GM19351 (cell line): ENCODE measurements around the gene TBXAS1.
"Not testable (repeated sequence)": the region's sequence is repeated elsewhere in the genome, so short reads cannot be mapped to it uniquely, and the experiment has no call there.

Experiments used
- ATAC-seq: cut with Tn5 transposase; IDR thresholded peaks from one replicate; pipeline ENCODE4 v1.9.1; 2021; ENCODE audit warnings: mild to moderate bottlenecking, moderate library complexity; ENCODE audit not compliant: unreplicated experiment

The TBXAS1 gene

DNA sequence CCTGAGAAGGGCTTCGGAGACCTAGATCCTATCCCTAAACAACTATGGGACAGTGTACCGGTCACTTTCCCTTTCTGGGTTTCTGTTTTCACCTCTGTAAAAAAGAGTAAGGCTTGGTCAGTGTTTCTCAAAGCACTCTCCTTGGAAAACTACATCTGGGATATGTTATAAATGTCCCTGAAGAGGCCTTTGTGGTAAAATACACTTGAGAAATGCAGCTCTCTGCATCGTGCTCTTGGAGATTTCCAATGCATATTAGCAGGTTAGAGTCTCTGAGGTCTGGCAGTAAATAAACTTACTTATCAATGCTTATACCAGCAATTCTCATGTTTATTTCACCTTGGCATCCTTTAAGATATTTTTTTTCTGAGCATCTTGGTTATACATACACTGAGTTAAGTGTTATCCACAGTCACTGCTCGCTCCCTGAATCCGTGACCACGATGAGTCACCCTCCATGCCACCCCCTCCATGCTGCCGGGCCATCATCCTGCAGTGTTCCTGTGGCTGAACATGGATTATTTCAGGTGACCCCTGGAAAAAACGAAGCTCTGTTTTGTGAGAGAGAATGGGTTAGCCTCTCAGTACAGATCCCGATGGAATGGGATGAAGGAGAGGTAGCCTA lies 3.3 kb upstream of the TBXAS1 start:
- no peak for ATAC-seq

DNA sequence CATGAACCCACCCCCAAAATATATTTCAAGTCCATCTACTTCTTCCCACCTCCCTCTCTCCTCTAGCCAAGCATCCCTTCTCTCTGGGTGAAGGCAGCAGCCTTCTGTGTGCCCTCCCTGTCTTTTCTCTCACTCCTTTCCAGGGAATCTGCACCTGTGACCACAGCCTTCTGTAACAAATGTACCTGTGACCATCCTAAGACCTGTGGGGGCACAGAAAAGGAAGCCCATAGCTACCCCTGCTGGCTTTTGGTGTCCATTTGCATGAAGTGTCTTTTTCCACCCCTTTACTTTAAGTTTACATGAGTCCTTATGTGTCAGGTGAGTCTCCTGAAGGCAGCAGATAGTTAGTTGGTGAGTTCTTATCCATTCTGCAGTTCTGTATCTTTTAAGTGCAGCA lies 2.0 kb upstream of the TBXAS1 start:
- no peak for ATAC-seq

DNA sequence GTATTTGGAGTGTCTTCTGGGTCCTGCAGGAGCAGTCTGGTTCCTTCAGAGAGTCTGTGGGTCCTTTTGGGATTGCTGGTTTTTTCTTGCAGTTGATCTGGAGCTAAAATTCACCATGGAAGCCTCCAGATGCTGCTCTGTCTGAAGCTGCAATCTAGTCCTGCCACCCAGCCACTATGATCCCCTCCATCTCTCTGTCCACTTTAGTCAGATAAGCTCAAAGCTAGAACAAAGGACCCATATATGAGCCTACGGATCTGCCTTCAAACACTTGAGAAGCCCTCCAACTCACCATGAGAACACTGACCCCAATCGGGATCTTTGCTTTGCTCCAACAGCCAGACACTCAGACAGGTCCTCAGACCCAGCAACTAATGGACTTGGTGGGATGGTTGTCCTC lies 618 bp upstream of the TBXAS1 start:
- ATAC-seq, result no peak

DNA sequence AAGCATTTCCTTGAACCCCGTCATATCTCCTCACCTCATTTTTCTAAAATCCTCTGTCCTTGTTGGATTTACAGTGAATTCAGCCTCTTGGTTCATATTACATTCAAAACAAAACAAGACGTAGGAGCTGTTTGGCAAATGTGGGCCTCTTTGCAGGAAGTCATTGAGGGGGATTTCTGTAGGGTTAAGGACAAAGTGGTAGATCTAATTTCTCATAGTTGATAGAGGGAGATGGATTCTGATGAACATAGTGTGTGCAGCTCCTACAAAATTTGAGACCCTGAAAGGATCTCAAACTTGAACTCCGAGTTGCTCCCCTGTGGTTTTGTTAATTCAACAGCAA lies 682 bp downstream of the TBXAS1 start:
- peak; percentile 26 for ATAC-seq

DNA sequence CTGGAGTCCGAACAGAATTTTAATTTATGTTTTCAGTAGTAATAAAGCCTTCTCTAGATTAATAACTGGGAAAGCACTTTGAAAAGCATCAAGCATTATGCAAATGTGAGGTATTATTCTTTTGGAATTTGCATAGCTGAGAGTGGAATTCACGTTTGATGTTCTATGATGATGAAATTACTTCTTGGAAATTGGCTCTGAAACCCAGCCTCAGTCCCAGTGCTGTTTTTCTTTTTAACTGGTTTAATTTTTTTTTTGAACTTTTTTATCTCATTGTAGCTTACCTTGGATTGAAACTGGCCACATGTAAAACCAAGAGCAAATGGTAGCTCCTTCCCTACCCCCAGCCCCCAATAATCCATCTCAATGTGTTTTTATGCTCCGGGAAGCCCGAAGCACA lies 1.2 kb downstream of the TBXAS1 start:
- ATAC-seq, result no peak

DNA sequence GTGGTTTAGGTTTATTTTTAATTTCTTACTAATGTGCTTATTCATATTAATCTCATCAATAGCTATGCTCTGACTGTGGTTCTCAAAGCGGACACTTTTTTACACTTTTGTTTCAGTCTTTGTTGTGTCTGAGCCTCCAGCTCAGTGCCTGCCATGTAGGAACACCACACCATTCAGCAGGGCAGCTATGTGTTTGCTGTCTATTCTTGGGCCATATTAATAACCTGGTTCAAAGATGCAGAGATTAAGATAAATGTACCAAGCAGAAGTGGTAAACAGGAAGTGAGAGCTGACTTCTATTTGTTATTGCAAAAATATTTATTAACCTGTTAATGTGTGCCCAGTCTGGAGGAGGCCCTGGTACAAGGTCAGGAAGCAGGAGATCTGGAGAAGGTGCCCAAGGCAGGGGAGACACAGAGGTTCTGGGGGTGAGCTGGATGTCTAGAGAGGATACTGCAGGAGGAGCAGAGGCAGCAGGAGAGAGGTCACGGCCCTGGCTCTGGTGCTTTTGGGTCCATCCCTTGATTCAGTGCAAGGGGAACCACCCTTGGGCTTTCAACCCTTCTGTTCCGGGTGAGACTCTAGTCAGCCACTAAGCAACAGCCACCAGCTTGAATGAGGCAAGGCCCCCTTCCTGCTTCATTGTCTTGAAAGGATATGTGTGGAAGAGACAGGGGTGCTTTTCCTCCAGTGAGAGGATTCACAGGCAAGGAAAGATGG lies 1.9 kb downstream of the TBXAS1 start:
- ATAC-seq, result no peak

DNA sequence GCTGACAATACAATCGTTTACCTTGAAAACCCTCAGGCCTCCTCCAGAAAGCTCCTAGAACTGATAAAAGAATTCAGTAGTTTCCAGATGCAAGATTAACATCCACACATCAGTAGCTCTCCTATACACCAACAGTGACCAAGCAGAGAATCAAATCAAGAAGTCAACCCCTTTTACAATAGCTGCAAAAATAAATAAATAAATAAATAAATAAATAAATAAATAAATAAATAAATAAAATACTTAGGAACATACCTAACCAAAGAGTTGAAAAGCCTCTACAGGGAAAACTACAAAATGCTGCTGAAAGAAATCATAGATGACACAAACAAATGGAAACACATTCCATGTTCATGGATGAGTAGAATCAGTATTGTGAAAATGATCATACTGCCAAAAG lies 6.8 kb downstream of the TBXAS1 start:
- not testable (repeated sequence) for ATAC-seq

DNA sequence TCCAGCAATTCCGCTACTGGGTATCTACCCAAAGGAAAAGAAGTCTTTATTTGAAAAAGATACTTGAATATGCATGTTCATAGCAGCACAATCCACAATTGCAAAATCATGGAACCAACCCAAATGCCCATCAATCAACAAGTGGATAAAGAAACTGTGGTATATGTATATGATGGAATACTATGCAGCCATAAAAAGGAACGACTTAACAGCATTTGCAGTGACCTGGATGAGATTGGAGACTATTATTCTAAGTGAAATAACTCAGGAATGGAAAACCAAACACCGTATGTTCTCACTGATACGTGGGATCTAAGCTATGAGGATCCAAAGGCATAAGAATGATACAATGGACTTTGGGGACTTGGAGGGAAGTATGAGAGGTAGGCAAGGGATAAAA lies 8.2 kb downstream of the TBXAS1 start:
- ATAC-seq, result not testable (repeated sequence)

DNA sequence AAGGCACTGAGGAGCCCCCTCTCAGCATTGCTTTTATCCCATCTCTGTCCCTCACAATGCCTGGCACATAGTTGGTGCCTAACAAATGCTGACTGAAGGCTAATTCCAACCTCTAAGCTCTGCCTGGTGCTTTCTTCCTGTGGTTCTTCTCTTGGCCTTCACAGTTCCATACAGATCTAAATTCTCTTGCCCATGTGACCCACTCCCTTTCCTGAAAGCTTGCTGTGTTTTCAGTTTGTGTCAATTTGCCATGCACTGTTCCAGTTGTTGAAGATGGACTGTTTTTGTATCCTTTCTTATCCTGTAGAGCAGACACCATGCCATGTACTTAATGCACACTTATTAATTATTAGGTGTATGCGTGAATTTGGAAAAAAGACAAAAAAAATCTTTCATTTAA lies 9.2 kb downstream of the TBXAS1 start:
- no peak for ATAC-seq

DNA sequence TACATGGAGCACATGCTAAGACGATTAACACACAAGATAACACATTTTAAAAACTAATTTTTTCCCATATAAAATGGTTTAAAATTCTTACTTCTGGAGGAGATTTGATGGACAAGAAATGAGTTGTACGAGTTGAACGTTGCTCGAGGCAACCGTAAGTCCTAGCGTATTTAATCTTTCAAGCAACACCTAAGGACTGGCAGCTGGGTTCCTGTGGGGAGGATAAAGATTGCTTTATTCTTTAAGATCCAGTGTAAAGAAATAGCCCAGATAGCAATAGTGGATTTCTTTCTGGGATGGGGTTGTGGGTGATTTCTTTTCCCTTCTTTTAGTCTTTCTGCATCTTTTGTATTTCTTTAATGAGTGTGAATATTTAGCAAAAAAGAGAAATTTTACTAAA lies 9.8 kb downstream of the TBXAS1 start:
- no peak for ATAC-seq

DNA sequence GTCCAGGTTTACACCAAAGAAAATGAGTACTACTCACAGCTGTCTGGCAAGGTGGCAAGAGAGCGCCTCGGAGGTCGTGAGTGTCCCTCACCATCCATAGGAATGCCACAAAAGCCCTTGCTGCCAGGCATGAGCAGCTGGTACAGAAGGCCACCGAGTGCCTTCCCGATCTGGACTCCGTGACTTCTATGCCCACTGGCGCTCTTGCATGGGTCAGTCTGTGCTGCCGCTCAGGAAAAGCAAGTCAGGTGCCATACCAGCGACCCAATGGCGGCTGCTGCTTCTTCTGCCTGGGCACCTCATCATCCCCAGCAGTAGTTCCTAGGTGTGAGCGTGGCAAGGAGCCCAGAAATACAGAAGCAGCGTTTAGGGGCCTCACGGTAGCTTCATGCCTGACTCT lies 11.7 kb downstream of the TBXAS1 start:
- ATAC-seq, result no peak

DNA sequence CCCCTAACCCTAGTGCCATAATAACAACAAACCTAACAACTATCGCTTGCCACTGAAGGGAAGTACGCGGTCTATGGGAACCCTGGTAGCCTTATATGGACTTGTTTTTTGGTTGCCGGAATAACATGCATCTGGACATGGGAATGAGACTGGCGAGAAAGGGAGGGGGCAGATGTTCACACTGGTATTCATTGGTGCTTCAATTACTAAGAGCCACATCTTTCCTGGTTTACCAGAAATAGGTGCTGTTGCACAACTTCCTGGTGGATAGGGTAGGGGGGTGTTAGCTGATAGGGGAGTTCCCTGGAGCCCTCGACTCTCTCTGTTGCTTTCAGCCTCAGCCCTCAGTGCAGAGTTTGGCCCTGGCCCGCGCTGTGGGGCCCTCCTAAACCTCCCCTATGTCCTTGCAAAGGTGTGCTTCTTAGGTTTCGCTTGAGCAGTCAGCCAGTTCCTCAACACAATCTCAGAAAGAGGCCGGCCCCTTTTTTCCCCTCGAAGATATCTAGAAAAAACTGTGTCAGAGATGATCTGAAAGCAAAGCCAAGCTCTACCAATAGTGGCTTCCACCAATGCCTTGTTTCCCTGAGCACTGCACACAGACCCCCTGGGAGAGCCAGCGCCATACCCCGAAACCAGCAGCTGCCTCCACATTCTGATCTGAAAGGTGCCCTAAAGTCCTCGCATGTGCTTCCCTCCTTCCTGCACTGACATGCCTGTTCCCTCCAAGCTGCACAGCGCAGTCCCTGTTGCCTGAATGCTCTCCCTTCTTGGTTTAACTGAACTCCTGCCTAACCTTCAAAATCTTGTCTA lies 13.5 kb downstream of the TBXAS1 start:
- ATAC-seq, result peak; percentile 92

DNA sequence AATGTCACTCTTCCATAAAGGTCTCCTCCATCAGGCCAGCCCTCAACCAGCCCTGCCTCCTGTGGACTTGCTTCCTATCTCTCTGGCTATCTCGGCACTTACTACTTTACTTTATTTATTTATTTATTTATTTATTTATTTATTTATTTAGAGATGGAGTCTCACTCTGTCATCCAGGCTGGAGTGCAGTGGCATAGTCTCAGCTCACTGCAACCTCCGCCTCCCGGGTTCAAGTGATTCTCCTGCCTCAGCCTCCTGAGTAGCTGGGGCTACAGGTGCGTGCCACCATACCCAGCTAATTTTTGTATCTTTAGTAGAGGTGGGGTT lies 14.1 kb downstream of the TBXAS1 start:
- not testable (repeated sequence) for ATAC-seq

DNA sequence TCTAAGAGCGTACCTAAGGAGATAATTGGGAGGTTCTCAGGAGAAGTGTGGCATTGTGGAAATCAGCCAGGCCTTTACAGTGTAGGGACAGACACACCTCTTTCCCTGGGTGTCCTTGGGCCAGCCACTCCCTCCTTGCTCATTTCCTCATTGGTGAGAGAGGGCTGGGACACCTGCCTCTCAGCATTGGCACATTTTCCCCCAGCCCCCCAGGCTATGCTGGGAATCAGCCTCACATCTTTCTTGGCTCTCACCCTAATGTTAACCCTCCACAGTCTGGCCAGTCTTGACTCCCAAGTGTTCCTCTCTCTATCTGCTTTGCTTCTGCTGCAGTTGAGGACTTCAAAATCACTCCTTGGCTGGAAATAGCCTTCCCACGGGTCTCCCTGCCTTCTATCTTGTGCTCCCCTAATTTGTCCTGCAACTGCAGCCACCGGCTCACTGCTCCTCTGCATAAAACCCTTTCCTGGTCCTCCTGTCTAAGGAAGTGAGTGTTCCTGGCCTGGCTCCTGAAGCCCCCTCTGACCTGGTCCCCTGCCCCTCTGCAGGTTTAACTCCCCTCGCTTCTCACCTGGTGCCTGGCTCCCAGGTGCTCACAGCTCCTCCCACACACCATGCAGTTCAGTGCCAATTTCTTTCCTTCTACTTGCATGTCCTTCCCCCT lies 15.8 kb downstream of the TBXAS1 start:
- no peak for ATAC-seq

DNA sequence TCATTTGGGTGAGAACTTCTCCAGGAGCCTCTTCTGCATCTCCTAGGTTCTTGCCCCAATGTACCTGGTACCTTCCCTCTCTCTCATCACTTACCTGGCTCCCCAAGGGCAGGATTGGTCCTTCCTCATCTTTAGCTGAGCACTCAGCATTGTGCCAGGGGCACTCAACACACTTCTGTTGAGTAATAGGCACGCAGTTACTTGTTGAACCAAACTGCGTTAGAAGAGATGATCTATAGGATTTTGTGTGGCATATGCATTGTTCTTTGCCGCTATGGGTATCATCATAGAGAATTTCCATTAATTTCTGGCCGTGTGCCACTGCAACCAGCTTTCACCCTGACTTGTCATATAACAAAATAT lies 16.4 kb downstream of the TBXAS1 start:
- no peak for ATAC-seq

DNA sequence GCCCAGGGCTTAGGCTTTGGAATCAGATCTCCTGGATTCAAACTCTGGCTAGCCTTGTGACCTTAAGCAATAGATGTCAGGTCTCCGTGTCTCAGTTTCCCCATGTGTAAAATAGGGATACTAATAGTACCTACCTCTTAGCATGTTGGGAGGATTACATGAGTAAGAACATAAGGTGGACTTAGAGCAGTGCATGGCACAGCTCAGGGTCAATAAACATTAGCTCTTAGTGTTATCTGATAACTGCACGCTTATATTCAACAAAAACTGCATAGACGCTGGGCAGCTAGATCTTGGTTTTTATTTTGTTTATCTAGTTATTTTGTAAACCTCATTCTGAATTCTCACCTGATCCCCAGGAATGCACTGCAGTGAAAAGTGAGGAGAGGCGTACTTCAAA lies 17.2 kb downstream of the TBXAS1 start:
- ATAC-seq, result no peak

DNA sequence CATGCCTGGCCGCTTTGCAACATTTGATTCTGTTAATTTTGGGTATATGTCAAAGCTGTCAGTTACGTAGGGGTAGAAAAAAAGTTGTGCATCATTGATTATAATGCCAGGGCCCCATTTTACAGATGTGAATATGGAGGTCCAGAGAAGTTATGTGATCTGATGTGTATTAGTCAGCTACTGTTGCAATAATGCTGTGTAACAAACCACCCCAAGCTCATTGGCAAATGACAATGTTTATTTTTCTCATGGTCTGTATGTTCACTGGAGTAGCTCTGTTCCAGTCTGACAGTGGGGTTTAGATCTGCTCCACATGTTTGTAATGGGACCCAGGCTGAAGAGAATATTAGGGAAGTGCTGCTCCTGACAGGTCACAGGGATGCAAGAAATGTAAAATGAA lies 19.2 kb downstream of the TBXAS1 start:
- no peak for ATAC-seq

DNA sequence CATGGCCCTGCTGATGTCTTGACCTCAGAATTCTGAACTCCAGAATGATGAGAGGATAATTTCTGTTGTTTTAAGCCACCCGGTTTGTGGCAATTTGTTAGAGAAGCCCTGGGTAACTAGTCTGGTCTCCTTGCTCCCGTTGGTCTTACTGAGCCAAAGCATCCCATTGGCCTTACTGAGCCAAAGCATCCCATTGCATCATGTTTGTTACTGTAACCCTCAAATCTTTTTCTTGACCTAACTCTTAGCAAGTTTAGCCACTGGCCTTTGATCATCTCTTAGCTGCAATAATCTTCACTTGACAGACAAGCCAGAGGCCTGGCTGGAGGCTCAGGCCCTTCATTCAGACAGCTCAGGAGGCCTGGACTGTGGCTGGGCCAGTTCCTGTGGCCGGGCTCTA lies 21.8 kb downstream of the TBXAS1 start:
- ATAC-seq, result no peak

DNA sequence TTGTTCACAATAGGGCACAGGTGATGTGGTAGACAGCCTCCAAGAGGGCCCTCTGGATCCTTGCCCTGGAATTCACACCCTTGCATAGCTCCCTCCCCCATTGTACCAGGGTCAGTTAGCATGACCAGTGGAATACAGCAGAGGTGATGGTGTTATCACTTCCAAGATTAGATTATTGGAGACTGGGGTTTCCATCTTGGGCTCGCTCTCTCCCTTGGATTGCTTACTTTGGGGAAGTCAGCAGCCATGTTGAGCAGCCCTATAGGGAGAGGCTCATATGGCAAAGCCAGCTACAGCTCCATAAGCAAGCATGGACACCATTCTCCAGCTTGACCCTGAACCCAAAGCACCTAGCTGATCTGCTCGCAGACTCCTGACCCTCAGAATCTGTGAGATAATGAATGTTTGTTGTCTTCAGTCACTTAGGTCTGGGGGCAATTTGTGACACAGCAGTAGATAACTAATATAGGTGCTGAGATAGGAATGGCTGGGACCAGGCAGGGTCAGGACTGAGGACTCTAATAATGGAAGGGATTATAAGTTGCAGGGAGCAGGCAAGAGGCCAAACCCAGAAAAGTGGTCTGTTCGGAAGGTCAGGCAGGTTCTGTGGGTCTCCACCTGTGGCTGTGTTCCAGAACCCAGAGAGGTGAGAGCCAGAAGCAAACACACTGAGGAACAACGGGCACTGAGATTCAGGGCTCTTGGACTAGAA lies 22.9 kb downstream of the TBXAS1 start:
- ATAC-seq, result no peak

DNA sequence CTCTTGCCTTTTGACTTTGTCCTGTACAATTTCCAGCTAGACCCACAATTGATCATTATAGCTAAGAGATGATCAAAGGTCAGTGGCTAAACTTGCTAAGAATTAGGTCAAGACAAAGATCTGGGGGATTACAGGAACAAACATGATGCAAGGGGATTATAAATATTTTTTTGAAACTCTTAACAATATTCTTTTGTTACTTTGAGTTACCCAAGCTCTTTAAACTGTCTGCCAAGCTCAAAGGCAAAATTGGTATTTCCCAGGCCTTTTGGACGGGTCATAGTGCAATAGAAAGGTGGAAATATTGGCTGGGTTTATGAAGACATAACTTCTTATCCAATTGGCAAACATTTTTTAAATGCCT lies 23.4 kb downstream of the TBXAS1 start:
- ATAC-seq, result no peak

DNA sequence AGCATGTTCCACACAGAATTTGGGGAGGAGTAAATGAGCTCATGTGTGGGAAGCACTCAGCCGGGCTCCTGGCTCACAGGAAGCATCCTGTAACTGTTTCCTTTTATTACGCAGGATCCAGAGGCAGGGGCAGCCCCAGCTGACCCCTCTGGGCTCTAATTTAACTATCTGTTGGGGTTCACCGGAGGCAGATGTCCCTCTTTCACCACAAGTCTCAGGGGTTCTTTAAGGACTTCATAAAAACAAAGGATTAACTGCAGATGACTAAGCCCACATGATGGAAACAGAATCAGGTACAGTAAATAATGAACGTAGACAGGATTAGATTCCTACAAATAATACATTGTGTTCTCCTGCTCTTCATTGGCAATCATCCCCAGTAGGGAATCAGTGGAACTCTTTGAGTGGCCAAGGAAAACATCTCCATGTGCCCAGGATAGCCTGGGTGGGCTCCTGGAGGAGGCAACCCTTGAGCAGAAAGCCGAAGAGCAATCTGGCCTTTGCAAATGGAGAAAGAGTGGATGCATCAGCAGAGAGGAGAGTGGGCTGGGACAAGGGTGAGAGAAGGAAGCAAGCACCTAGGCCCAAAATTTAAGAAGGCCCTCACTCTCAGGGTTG lies 24.6 kb downstream of the TBXAS1 start:
- ATAC-seq, result no peak
